GM19328 (cell line): ENCODE results near the gene PVRIG.
"Not testable (repeated sequence)": the region's sequence is repeated elsewhere in the genome, so short reads cannot be mapped to it uniquely, and the experiment has no call there.

Experiments used
- ATAC-seq: cut with Tn5 transposase; IDR thresholded peaks from one replicate; pipeline ENCODE4 v1.9.1; 2021; ENCODE audit warnings: mild to moderate bottlenecking, moderate library complexity; ENCODE audit not compliant: unreplicated experiment

PVRIG gene

DNA sequence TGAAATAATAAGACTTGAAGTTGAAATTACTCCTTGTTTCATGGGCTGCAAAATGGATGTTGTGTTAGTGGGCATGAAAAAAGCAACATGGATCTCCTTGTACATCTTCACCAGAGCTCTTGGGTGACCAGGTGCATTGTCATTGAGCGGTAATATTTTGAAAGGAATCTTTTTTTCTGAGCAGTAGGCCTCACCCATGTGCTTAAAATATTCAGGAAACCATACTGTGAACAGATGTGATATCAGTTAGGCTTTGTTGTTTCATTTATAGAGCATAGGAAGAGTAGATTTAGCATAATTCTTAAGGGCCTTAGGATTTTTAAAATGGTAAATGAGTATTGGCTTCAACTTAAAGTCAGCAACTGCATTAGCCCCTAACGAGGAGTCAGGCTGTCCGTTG is 26.8 kb upstream of the PVRIG start:
- no peak for ATAC-seq

DNA sequence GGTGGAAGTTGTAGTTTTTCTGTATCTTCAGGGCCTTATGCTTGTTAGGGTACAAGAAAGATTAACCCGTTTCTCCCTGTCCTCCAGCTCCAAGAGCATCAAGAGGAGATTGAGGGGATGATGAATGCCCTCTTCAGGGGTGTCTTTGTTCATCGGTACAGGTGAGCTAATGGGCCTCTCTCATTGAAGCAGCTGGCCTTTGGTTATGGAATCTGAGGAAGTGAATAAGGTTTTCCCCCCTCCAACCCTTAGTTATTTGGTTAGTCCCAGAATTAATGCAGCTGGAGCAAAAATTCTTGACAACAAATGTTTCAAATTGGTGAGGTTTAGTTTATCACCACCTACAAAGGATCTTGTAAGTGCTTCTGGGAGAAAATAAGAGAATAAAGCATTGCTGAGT is 24.5 kb upstream of the PVRIG start:
- ATAC-seq, result no peak

DNA sequence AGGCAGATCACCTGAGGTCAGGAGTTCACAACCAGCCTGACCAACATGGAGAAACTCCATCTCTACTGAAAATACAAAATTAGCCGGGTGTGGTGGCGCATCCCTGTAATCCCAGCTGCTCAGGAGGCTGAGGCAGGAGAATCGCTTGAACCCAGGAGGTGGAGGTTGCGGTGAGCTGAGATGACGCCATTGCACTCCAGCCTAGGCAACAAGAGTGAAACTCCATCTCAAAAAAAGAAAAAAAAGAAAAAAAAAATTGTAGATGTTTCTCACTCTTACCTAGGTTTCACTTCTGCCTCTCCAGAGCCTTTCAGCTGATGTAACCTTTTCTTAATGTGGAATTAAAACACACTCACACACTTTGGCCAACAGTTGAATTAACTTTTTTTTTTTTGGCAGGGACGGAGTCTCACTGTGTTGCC is 23.8 kb upstream of the PVRIG start:
- ATAC-seq, result not testable (repeated sequence)

DNA sequence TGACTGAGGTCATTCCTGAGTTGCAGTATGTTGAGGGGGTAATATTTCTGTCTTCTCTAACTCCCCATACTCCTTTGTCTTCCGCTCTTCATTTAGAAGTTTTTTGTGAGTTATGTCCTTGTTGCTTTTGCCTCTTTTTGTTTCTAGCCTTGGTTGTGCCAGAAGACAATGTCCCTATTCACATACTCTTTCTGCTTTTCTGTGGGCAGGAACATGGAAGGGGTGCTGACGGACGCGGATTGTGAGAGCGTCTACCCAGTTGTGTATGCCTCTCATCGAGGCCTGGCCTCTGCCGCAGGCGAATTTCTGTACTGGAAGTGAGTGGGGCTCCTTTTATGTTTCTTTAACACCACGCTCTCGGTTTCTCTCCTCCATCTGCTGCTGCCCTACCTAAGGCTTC is 21.5 kb upstream of the PVRIG start:
- ATAC-seq, result no peak

DNA sequence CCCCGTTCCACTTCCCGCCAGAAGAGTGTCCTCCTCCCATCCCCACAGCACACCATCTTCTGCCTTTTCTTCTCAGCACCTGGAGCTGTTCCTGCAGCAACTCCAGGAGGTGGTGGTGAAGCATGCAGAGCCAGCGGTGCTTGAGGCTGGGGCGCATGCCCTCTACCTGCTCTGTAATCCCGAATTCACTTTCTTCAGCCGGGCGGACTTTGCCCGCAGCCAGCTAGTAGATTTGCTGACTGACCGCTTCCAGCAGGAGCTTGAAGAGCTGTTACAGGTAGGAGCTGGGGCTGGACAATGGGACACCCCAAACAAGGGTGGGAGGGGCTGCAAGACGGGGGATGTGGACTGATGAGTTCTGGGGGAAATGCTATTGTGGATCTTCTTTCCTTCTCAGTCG is 19.1 kb upstream of the PVRIG start:
- ATAC-seq, result no peak

DNA sequence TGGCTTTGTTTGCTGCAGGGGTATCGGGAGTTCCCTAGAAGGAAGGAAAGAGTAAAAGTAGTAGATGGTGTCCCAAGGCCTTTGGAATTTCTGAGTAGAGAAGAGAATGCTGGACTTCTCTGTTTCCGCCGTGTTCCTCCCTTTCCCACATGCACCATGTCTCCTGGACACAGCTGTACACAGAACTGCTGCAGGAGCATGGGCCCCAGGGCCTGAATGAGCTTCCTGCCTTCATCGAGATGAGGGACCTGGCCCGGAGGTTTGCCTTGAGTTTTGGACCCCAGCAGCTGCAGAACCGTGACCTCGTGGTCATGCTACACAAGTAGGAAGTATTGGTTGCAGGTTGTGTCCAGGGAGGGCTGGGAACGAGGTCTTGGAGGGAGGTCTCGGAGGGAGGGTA is 15.3 kb upstream of the PVRIG start:
- ATAC-seq, result no peak

DNA sequence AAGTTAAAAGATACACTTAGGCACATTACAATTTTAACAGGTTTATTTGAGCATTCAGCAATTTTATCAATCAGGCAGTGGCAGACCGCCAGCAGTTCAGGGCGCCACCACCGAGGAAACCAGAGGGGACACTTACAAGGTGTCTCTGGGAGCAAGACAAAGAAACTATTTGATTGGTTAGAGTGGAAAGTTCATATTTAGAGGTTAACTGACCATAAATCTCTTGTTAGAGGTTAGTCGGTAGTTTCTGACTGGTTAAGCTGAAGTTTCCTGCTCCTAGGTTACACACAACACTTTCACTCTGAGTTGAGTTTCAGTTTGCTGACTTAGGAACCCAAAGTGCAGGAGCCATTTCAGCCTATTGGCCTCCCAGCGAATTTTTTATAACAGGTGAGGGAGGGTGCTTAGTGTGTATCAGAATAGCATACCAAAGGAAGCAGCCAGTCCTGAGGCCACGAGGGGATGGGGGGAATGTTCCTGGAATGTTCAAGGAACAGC is 10.8 kb upstream of the PVRIG start:
- no peak for ATAC-seq

DNA sequence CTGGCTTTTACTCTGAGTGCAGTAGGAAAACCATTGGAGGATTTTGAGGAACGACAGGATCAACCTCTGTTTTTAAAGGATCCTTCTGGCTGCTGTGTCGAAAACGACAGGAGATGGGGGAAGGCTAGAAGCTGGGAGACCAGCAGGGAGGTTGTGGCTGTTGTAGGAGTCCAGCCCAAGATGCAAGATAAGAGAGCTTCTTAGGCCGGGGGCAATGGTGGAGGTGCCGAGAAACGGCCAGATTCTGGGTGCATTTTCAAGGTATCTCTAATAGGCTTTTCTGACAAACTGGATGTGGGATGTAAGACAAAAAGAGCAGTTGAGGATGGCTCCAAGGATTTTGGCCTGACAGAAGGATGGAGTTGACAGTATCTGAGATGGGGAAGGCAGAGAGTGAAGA is 10.3 kb upstream of the PVRIG start:
- ATAC-seq, result no peak

DNA sequence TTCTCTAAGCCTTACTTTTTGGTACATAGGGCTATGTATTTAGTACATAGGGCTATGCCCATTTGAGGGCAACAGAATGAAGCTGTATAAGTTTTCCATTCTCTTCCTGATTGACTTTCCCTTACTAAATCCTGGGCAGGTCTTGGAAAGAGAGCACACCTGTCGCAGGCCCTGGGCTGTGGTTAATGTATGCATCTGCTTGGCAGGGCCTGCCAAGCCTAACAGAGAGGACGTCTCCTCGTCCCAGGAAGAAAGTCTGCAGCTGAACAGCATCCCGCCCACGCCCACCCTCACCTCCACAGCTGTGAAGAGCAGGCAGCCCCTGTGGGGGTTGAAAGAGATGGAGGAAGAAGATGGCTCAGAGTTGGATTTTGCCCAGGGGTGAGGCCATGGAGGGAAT is 8.9 kb upstream of the PVRIG start:
- no peak for ATAC-seq

DNA sequence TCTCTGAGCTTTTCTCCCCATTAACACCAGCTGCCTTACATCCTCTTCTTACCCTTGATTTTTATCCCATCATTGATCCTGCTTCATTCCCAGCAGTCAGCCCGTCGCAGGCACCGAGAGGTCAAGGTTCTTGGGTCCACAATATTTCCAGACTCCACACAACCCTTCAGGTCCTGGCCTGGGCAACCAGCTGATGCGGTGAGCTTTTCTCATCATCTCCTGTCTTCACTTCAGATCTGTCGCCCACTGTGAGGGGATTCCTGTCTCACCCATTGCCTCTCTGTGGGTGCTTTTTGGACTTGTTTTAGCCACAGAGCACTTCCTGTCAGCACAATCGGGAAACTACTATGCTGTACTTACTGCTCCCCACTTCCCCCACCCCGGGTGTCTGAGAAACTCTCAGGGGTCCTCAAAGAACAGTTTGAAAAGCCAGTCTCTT is 8.4 kb upstream of the PVRIG start:
- no peak for ATAC-seq

DNA sequence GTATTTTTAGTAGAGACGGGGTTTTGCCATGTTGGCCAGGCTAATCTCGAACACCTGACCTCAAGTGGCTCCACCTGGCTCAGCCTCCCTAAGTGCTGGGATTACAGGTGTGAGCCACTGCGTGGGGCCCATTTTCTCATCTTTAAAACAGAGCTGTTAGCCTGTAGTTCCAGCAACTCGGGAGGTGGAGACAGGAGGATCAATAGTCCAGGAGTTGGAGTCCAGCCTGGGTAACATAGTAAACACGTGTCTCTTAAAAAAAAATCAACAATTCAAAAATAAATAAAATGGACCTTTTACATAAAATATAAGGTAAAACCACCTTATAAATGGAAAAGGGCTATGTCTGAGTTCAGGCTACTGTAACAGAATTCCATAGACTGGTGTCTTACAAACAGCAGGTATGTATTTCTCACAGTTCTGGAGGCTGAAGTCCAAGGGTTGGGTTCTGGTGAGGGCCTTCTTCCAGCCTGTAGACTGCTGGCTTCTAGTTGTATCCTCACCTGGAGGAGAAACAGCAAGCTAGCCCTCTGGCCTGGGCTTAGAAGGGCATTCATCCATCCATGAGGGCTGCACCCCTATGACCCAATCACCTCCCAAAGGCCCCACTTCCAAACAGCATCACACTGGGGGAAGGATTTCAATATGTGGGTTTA is 7.0 kb upstream of the PVRIG start:
- ATAC-seq, result no peak

DNA sequence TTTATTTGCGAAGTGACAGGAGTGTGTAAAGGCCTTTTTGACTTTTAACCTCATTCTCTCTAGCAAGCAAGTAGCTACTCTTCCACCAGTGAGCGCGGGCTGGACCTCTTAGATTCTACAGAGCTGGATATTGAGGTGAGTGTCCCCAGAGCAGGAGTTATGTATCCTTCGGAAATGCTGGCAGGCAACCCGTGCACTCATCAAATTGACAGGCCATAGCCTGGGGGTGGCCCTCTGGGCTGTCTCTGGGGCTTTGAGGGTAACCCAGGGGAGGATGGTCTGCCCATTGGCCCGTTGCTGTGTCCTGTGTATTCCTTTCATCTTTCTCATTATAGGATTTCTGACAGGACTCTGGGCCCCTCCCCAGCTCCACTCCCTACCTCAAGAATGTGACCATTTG is 6.1 kb upstream of the PVRIG start:
- ATAC-seq, result no peak

DNA sequence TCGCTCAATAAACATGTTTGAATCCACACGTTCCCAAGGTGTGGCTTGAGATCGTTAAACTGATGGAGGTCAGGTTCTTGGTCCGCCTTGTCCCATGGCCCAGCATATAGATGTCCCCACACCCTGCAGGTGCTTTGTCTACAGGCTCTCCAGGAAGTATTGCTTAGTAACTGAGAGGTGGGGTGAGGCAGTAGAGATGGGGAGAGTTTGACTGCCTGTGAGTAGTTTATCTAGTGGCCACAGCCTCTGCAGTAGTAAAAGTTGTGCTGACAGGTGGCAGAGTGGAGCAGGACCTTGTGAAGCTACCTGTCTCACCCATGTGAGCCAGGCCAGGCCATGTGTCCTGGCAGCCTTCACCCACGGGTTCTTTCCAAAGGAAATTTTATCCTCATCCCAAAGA is 5.4 kb upstream of the PVRIG start:
- ATAC-seq, result not testable (repeated sequence)

DNA sequence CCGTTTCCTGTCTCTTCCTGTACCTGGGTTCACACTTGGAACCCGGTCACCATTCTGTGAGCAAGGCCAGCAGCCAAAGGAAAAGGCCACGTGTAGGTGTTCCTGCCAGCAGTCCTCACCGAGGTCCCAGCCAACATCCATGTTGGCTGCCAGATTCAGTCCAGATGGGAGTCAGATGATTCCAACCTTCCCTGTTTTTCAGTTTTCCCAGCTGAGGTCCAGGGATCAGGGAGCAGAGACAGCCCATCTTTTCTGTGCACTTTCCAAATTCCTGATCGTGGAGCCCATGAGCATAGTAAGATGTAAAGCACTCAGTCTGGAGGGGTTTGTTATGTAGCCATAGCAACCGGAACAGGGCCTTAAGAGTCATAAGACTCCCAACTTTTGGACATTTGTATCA is 3.9 kb upstream of the PVRIG start:
- no peak for ATAC-seq

DNA sequence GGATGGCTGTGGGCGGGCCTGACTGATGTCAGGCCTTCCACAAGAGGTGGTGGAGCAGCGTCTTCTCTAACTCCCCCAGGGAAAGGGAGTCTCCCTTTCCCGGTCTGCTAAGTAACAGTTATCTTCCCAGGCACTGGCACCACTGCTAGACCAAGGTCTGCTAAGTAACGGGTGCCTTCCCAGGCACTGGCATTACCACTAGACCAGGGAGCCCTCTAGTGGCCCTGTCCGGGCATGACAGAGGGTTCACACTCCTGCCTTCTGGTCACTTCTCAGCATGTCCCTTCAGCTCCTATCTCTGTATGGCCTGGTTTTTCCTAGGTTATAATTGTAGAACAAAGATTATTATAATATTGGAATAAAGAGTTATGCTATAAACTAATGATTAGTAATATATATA is 1.8 kb upstream of the PVRIG start:
- not testable (repeated sequence) for ATAC-seq

DNA sequence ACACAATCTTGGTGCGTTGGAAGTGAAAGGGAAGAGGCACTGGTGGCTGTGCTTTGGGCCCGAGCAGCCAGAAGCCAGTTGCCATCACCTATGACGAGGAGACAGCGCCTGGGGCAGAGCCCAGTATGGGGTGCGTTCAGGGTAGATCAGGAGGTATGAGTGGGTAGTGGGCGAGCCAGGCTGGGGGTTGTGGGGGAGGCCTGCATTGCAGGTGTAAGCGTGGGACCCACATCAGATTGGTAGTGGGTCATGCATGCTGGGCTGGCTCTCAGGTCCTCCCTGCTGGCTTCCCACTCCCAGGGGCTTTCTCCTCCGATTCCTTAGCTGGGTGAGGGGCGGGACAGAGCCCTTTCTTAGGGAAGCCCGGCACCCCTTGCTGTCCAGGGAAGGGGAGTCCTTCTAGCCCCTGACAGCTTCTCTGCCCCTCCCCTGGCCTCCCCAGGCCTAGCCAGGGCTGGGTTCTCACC is 445 bp upstream of the PVRIG start:
- no peak for ATAC-seq

DNA sequence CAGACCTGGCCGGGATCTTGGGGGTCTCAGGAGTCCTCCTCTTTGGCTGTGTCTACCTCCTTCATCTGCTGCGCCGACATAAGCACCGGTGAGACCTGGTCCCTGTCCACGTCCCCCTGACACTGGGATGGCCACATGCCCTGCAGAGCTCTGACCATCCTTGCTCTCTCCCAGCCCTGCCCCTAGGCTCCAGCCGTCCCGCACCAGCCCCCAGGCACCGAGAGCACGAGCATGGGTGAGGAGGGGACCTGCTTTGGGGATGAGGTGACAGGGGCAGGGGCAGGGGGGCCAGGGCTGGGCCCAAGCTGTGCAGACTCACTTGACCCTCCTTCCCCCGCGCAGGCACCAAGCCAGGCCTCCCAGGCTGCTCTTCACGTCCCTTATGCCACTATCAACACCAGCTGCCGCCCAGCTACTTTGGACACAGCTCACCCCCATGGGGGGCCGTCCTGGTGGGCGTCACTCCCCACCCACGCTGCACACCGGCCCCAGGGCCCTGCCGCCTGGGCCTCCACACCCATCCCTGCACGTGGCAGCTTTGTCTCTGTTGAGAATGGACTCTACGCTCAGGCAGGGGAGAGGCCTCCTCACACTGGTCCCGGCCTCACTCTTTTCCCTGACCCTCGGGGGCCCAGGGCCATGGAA is 959 bp downstream of the PVRIG start:
- ATAC-seq, result no peak

DNA sequence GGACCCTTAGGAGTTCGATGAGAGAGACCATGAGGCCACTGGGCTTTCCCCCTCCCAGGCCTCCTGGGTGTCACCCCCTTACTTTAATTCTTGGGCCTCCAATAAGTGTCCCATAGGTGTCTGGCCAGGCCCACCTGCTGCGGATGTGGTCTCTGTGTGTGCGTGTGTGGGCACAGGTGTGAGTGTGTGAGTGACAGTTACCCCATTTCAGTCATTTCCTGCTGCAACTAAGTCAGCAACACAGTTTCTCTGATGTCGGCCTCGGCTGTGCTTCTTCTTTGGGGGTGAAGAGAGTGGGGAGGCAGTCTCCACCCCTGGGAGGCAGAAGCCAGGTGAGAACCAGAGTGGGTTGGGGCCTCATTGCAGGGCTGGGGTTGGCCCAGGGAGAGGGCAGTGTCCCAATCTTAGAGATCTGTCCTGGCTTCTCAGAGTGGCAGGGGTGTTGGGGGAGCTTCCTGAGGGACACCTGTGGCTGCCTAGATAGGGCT is 1.5 kb downstream of the PVRIG start:
- ATAC-seq, result no peak

DNA sequence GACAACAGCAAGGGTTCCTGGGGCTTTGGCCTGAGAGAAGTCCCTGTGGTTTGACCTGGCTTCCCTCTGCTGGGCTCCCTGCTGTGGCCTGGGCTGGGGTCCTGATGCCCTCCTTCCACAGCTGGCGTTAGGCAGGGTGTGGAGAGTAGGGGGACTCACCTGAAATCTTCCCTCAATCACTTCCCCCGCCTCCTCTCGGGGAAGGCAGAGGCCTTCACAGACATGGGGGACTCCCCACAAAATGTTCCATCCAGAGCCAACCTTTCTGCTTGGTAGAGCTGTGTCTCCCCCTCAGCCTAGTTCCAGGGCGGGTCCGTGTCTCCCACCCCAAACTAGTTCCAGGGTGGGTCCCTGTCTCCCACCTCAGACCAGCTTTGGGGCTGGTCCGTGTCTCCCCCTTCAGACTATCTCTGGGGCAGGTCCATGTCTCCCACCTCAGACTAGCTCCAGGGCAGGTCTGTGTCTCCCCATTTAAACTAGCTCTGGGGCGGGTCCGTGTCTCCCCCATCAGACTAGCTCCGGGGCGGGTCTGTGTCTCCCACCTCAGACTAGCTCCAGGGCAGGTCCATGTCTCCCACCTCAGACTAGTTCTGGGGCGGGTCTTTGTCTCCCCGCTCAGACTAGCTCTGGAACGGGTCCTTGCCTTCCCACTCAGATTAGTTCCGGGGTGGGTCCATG is 2.2 kb downstream of the PVRIG start:
- ATAC-seq, result no peak

DNA sequence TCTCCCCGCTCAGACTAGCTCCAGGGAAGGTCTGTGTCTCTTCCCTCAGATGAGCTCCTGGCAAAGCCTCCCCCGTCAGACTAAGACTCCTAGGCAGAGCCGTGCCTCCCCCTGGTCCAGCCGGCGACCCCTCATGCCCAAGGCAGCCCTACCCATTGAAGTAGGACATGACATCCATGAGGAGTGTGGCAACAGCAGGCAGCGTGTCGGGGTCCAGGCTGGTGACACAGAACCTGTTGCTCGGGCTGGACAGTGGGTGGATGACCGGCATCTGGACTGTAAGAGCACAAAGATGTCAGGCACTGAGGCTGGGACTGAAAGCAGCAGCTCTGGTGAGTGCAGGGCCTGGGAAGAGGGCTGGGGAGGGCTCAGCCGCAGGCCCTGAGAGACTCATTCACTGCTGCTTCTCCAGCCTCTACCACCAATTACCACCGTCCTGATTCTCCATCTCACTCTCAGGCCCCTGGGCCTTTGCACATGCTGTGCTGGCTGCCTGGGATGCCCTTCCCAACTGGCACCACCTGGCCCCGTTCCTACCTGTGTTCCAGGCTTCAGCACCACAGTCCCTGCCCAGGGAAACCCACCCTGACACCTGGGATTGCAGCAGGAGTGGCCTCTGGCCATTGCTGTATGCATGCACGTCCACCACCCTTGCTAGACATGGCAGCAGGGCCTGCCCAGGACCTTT is 2.8 kb downstream of the PVRIG start:
- ATAC-seq, result no peak

DNA sequence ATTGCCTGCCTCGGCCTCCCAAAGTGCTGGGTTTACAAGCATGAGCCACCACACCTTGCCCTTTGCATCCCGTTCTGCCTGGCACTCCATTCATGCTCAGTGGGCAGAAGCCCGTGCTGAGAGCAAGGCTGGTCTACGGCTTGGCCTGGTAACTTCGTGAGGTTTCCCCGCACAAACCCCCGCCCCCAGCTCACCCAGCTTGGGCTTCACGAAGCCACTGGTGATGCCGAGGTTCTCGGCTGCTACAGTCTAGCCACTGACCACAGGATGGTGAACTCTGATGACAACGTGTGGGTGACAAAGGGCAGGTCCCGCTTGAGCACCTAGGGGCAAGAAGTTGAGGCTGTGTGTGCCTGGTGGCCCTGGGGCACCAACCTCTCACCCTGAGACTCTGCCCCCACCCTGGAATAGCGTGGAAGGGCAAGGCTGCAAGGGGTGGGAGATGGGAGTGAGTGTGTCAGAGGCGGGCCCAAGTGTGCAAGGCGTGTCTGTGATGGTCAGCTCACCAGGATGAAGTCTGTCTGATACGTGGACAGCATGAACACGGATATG is 3.7 kb downstream of the PVRIG start:
- ATAC-seq, result not testable (repeated sequence)
